Parathyroid adenoma (tissue), 2 donors: ENCODE results near the gene TNS4.

Experiments
- H2AFZ ChIP-seq: fragments of 300-600 bp; sonication (generic); one replicate; pipeline ENCODE4 v1.7.0; 2017; ENCODE audit warnings: antibody characterized with exemption, mild to moderate bottlenecking
- H3K27ac ChIP-seq: fragments of 300-600 bp; sonication (generic); one replicate; pipeline ENCODE4 v1.7.0; 2017
- H3K27me3 ChIP-seq: fragments of 300-600 bp; sonication (generic); one replicate; pipeline ENCODE4 v1.7.0; 2017; ENCODE audit warnings: low read length; ENCODE audit not compliant: control insufficient read depth, insufficient read depth
- H3K36me3 ChIP-seq: fragments of 300-600 bp; sonication (generic); one replicate; pipeline ENCODE4 v1.7.0; 2017; ENCODE audit warnings: low read length; ENCODE audit not compliant: control insufficient read depth, insufficient read depth
- H3K4me1 ChIP-seq: fragments of 300-600 bp; sonication (generic); one replicate; pipeline ENCODE4 v1.7.0; 2017; ENCODE audit warnings: control low read depth
- H3K4me2 ChIP-seq: fragments of 300-600 bp; sonication (generic); one replicate; pipeline ENCODE4 v1.7.0; 2017; ENCODE audit warnings: low read length
- H3K4me3 ChIP-seq: fragments of 300-600 bp; sonication (generic); one replicate; pipeline ENCODE4 v1.7.0; 2017; ENCODE audit warnings: low read depth, low read length
- H3K79me2 ChIP-seq: fragments of 300-600 bp; sonication (generic); one replicate; pipeline ENCODE4 v1.7.0; 2017; ENCODE audit warnings: control low read depth
- H3K9ac ChIP-seq: fragments of 300-600 bp; sonication (generic); one replicate; pipeline ENCODE4 v1.7.0; 2017; ENCODE audit warnings: mild to moderate bottlenecking
- H3K9me3 ChIP-seq: fragments of 300-600 bp; sonication (generic); one replicate; pipeline ENCODE4 v1.7.0; 2017; ENCODE audit warnings: low read length; ENCODE audit not compliant: control insufficient read depth
- CTCF ChIP-seq: fragments of 300-600 bp; sonication (generic); IDR thresholded peaks from one replicate; pipeline ENCODE4 v1.7.0; 2017; ENCODE audit warnings: antibody characterized with exemption, mild to moderate bottlenecking
- donor health status: primary hyperparathyroidism.

Gene TNS4

GRCh38 chr17:40485851-40486521 is 15.4 kb downstream of the TNS4 start:
- H2AFZ ChIP-seq, result no peak overlapping the region
- H3K79me2 ChIP-seq, result no peaks in the 10 kb centered on the region
- no peaks in the 10 kb centered on the region for H3K36me3 ChIP-seq
- no peaks in the 10 kb centered on the region for H3K27me3 ChIP-seq
- no peak for TF ChIP-seq CTCF
- no peak overlapping the region for H3K27ac ChIP-seq
- no peak overlapping the region for H3K9ac ChIP-seq
- H3K4me2 ChIP-seq, result no peak overlapping the region
- H3K4me3 ChIP-seq, result no peak overlapping the region
- H3K9me3 ChIP-seq, result no peaks in the 10 kb centered on the region
- no peaks in the 10 kb centered on the region for H3K4me1 ChIP-seq

- no peaks in the 10 kb centered on the region for H3K36me3 ChIP-seq
- no peaks in the 10 kb centered on the region for H3K4me1 ChIP-seq
- no peak overlapping the region for H3K9ac ChIP-seq
- no peak overlapping the region for H2AFZ ChIP-seq
- H3K4me3 ChIP-seq, result no peak overlapping the region
- H3K79me2 ChIP-seq, result no peaks in the 10 kb centered on the region
- no peaks in the 10 kb centered on the region for H3K9me3 ChIP-seq
- no peak for TF ChIP-seq CTCF
- H3K27ac ChIP-seq, result no peak overlapping the region
- no peaks in the 10 kb centered on the region for H3K27me3 ChIP-seq
- no peak overlapping the region for H3K4me2 ChIP-seq
Measured at GRCh38 chr17:40484973-40485530, 16.4 kb downstream of the TNS4 start.

- no peaks in the 10 kb centered on the region for H3K36me3 ChIP-seq
- H3K4me1 ChIP-seq, result no peaks in the 10 kb centered on the region
- H3K27ac ChIP-seq, result no peak overlapping the region
- no peaks in the 10 kb centered on the region for H3K9me3 ChIP-seq
- H3K27me3 ChIP-seq, result no peaks in the 10 kb centered on the region
- no peak overlapping the region for H3K9ac ChIP-seq
- H3K79me2 ChIP-seq, result no peaks in the 10 kb centered on the region
- no peak overlapping the region for H2AFZ ChIP-seq
- no peak overlapping the region for H3K4me3 ChIP-seq
- TF ChIP-seq CTCF, result no peak
- no peak overlapping the region for H3K4me2 ChIP-seq
Measured at GRCh38 chr17:40484285-40484972, 17.0 kb downstream of the TNS4 start.

- Histone ChIP-seq H3K9ac (no peak overlapping the region), H3K4me1 (no peaks in the 10 kb centered on the region), H3K27me3 (no peaks in the 10 kb centered on the region), H3K4me2 (no peak overlapping the region), H3K36me3 (no peaks in the 10 kb centered on the region), H3K9me3 (no peaks in the 10 kb centered on the region), H3K4me3 (no peak overlapping the region), H3K79me2 (no peaks in the 10 kb centered on the region), H3K27ac (no peak overlapping the region), H2AFZ (no peak overlapping the region)
- no peak for TF ChIP-seq CTCF
Measured at GRCh38 chr17:40483679-40484078, 17.7 kb downstream of the TNS4 start.
